Measurements from ENCODE around the gene GOLGA8A. TPM values are rescaled to one million over a fixed set of nuclear protein-coding genes. Genes with fewer than 3 reads are reported as not detected.

Gene GOLGA8A, protein sequence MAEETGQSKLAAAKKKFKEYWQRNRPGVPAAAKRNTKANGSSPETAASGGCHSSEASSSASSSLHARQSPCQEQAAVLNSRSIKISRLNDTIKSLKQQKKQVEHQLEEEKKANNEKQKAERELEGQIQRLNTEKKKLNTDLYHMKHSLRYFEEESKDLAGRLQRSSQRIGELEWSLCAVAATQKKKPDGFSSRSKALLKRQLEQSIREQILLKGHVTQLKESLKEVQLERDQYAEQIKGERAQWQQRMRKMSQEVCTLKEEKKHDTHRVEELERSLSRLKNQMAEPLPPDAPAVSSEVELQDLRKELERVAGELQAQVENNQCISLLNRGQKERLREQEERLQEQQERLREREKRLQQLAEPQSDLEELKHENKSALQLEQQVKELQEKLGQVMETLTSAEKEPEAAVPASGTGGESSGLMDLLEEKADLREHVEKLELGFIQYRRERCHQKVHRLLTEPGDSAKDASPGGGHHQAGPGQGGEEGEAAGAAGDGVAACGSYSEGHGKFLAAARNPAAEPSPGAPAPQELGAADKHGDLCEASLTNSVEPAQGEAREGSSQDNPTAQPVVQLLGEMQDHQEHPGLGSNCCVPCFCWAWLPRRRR
- 160 and 171 TPM in 2 replicates for total RNA-seq

DNA sequence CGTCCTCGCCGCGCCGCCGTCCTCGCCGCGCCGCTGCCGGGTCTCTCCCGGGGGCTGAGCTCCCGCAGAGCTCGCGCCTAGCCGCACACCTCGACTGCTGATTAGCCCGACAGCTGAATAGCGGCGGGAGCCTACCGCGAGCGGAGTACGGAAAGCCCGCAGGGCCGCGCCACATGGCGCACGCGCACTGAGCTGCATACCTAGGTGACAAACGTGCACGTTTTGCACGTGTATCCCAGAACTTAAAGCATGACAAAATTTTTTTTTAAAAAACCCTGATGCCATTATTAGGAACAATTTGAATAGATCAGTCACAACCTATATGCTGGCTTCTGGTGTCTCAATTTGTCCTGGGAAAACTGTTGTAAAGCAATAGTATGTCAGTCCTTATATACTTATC lies at the start of gene GOLGA8A:
GOLGA8A (minus strand) TSS at position 122 of the 400 bp plus-strand sequence. CDS start 48,117 bp downstream, outside the sequence.
- POLR2A ChIA-PET: no interaction called here

DNA sequence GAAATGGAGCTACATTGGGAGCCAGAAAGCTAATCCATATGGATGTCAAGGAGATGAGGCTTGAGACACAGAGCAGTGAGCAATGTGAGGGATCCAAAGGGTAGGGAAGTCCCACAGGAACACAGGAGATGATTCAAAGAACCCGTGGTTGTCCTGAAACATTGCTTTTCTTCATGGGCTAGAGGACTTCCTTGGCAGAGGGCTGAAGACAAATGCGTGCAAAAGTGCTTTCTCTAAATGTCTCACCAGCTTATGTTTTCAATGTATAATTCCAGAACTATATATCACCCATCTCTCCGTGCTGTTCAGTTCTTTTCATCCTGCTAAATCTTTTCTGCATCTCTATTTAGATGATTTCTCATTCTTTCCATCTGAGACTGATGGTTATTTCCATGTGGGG lies 46.0 kb upstream of the GOLGA8A start:
- TF ChIP-seq, protein P1, sequence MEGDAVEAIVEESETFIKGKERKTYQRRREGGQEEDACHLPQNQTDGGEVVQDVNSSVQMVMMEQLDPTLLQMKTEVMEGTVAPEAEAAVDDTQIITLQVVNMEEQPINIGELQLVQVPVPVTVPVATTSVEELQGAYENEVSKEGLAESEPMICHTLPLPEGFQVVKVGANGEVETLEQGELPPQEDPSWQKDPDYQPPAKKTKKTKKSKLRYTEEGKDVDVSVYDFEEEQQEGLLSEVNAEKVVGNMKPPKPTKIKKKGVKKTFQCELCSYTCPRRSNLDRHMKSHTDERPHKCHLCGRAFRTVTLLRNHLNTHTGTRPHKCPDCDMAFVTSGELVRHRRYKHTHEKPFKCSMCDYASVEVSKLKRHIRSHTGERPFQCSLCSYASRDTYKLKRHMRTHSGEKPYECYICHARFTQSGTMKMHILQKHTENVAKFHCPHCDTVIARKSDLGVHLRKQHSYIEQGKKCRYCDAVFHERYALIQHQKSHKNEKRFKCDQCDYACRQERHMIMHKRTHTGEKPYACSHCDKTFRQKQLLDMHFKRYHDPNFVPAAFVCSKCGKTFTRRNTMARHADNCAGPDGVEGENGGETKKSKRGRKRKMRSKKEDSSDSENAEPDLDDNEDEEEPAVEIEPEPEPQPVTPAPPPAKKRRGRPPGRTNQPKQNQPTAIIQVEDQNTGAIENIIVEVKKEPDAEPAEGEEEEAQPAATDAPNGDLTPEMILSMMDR (IDR thresholded peaks at IDR 0.05): no peak
- DNase-seq: no peak
- CTCF ChIA-PET: no interaction called here
- intact Hi-C loops (cut with micrococcal nuclease): no loop called here
- ATAC-seq (ENCODE audit: low read depth): no peak
- Mint-ChIP-seq H3K4me1 (no peaks in the 10 kb centered on the region), H3K36me3 (ENCODE audit: low read depth) (no peaks in the 10 kb centered on the region), H3K9me3 (no peaks in the 10 kb centered on the region), H3K4me3 (no peak overlapping the region), H3K27me3 (peaks cover 26% of the 10 kb centered on the region), H3K27ac (no peak overlapping the region)
- POLR2A ChIA-PET: no interaction called here

More for the DNA sequence above, at the start of gene GOLGA8A:
- Mint-ChIP-seq H3K36me3 (ENCODE audit: low read depth) (peaks cover 12% of the 10 kb centered on the region), H3K9me3 (no peaks in the 10 kb centered on the region), H3K27ac (peak within 1 kb of the TSS; percentile 74), H3K4me1 (peaks cover 12% of the 10 kb centered on the region), H3K27me3 (no peaks in the 10 kb centered on the region), H3K4me3 (peak within 1 kb of the TSS; percentile 88)
- CTCF ChIA-PET: no interaction called here
- intact Hi-C loops (cut with micrococcal nuclease): loop anchor here (2.0 kb wide), 1 partner anchor 71 kb away; the partner anchor contains the start of gene LPCAT4
- TF ChIP-seq, protein P1 (IDR thresholded peaks at IDR 0.05): no peak
- ATAC-seq (ENCODE audit: low read depth) (peak; percentile 81), DNase-seq (peak; percentile 59)

DNA sequence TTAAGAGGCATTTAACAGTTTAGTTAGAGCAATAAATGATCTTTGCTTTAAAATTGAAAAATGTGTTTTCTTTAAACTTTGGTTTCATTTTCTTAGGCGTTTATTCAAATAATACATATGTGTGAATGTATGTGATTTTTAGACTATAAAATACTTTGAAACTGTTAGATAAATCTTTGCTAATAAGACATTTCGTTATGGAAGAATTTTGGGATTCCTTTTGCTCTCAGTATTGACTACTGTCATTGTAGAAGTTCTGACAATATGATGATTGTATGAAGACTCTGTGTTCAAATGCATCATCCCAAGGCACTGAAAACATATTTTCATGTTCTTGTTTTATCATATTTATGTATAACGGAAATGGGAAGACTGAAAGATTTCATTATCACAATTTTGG lies 43.8 kb upstream of the GOLGA8A start:
- no peaks in the 10 kb centered on the region for H3K9me3 Mint-ChIP-seq
- H3K36me3 Mint-ChIP-seq (ENCODE audit: low read depth): no peaks in the 10 kb centered on the region
- POLR2A ChIA-PET: no interaction called here
- DNase-seq: no peak
- CTCF ChIA-PET: no interaction called here
- H3K4me3 Mint-ChIP-seq: no peak overlapping the region
- no peak overlapping the region for H3K27ac Mint-ChIP-seq
- peaks cover 34% of the 10 kb centered on the region for H3K27me3 Mint-ChIP-seq
- no peaks in the 10 kb centered on the region for H3K4me1 Mint-ChIP-seq
- intact Hi-C loops (cut with micrococcal nuclease): no loop called here
- TF ChIP-seq, protein P1 (IDR thresholded peaks at IDR 0.05): no peak
- ATAC-seq (ENCODE audit: low read depth): no peak

DNA sequence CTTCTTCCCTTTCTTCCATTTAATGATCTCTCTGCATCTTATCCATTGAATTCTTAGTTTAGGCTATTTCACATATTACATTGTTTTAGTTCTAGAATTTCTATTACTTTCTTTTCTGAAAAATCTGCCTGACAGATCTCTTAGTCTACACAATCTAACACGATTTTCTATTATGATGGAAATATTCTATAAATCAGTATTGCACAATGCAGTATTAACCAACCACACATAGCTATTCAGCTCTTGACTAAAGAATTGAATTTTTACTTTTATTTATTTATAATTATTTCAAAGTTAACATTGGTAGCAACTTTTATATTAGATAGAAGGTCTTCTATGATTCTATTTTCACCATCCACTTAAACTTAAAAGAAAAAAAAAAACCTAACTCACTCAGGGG lies 36.2 kb upstream of the GOLGA8A start:
- intact Hi-C loops (cut with micrococcal nuclease): no loop called here
- H3K36me3 Mint-ChIP-seq (ENCODE audit: low read depth): no peaks in the 10 kb centered on the region
- no peaks in the 10 kb centered on the region for H3K9me3 Mint-ChIP-seq
- ChIA-PET POLR2A (no interaction called here), CTCF (no interaction called here)
- H3K27me3 Mint-ChIP-seq: peaks cover 13% of the 10 kb centered on the region
- H3K4me3 Mint-ChIP-seq: no peak overlapping the region
- H3K4me1 Mint-ChIP-seq: no peaks in the 10 kb centered on the region
- no peak overlapping the region for H3K27ac Mint-ChIP-seq
- ATAC-seq (ENCODE audit: low read depth) (no peak), DNase-seq (no peak)
- TF ChIP-seq, protein P1 (IDR thresholded peaks at IDR 0.05): no peak

DNA sequence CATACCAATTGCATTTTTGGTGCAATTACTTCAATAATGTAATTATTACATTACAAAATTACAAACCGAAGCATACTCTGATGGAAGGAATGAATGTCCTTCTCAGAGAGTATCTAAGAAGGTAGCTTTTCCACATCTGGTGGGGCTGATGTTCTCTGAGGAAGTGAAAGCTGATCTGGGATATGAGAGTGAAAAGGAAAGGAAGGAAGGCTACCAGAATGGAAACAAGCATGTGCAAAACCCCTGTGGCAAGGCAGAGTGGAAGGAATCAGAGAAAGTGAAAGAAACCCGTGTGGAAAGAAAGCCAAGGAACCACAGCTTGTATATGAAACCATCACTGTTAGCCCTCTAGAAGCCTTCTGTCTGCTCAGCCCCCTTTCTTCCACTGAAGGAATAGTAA lies 35.3 kb upstream of the GOLGA8A start:
- peaks cover 13% of the 10 kb centered on the region for H3K27me3 Mint-ChIP-seq
- no peaks in the 10 kb centered on the region for H3K4me1 Mint-ChIP-seq
- DNase-seq (no peak), ATAC-seq (ENCODE audit: low read depth) (no peak)
- no peak overlapping the region for H3K4me3 Mint-ChIP-seq
- no peaks in the 10 kb centered on the region for H3K36me3 Mint-ChIP-seq (ENCODE audit: low read depth)
- ChIA-PET CTCF (no interaction called here), POLR2A (no interaction called here)
- H3K27ac Mint-ChIP-seq: no peak overlapping the region
- no peaks in the 10 kb centered on the region for H3K9me3 Mint-ChIP-seq
- intact Hi-C loops (cut with micrococcal nuclease): no loop called here
- TF ChIP-seq, protein P1 (IDR thresholded peaks at IDR 0.05): no peak
